OCI-LY7 (cell line): ENCODE data around the gene PPM1N. TPM values are rescaled to one million over a fixed set of nuclear protein-coding genes. Genes with fewer than 3 reads are reported as not detected.
A peak's percentile ranks its signal among the peaks of the same experiment; 100 is the strongest.

Source experiments
- BruUV-seq: library from RNA; stranded (reverse); fragments of 400-500 nt; replicated peaks from 2 replicates; lab custom pipeline; 2021; lab: Mats Ljungman, UMichigan
- CTCF ChIA-PET: fragments of 300-600 bp; sonication (Branson Sonifier 250); formaldehyde crosslinking; loops from one replicate; lab custom pipeline; 2022; ENCODE audit warnings: antibody characterized with exemption; ENCODE audit not compliant: unreplicated experiment; lab: Charles Lee
- POLR2A ChIA-PET: fragments of 300-600 bp; sonication (Branson Sonifier 250); formaldehyde crosslinking; loops from one replicate; lab custom pipeline; 2022; ENCODE audit warnings: antibody characterized with exemption; lab: Charles Lee
- DNase-seq: peaks from one replicate; pipeline ENCODE4 v3.0.0-alpha.2; 2015; ENCODE audit warnings: low spot score
- H2AFZ ChIP-seq: fragments of 200-600 bp; sonication (generic), shearing (Covaris generic); 2 replicates; pipeline ENCODE4 v1.6.1; 2014; ENCODE audit warnings: mild to moderate bottlenecking, antibody characterized with exemption, low read length, moderate library complexity
- H3K27ac ChIP-seq: fragments of 200-600 bp; sonication (generic); 2 replicates; pipeline ENCODE4 v1.5.1; 2014; ENCODE audit warnings: mixed run types, low read depth, mild to moderate bottlenecking, moderate library complexity, low read length, inconsistent platforms; ENCODE audit not compliant: poor library complexity, severe bottlenecking
- H3K36me3 ChIP-seq: fragments of 200-600 bp; sonication (generic); 2 replicates; pipeline ENCODE4 v1.6.1; 2014; ENCODE audit warnings: mild to moderate bottlenecking, antibody characterized with exemption, low read length, moderate library complexity, mixed read lengths; ENCODE audit not compliant: insufficient read depth
- H3K4me1 ChIP-seq: fragments of 200-600 bp; sonication (generic); 2 replicates; pipeline ENCODE4 v1.5.1; 2014; ENCODE audit warnings: mild to moderate bottlenecking, low read length; ENCODE audit not compliant: insufficient read depth, poor library complexity, severe bottlenecking
- H3K4me2 ChIP-seq: fragments of 200-600 bp; sonication (generic); 2 replicates; pipeline ENCODE4 v1.6.1; 2014; ENCODE audit warnings: mild to moderate bottlenecking, low read length
- H3K4me3 ChIP-seq: fragments of 200-600 bp; sonication (generic); 2 replicates; pipeline ENCODE4 v1.5.1; 2014; ENCODE audit warnings: mild to moderate bottlenecking, low read depth, low read length; ENCODE audit not compliant: poor library complexity, severe bottlenecking
- H3K79me2 ChIP-seq: fragments of 200-600 bp; sonication (generic); 2 replicates; pipeline ENCODE4 v1.6.1; 2016; ENCODE audit warnings: low read depth, mild to moderate bottlenecking, low read length, moderate library complexity, mixed read lengths; ENCODE audit not compliant: insufficient read depth
- H3K9me2 ChIP-seq: fragments of 200-600 bp; sonication (generic); 2 replicates; pipeline ENCODE4 v1.6.1; 2016; ENCODE audit warnings: mild to moderate bottlenecking, low read length, mixed read lengths; ENCODE audit not compliant: insufficient read depth
- H3K9me3 ChIP-seq: fragments of 200-600 bp; sonication (generic); 2 replicates; pipeline ENCODE4 v1.6.1; 2014; ENCODE audit warnings: mild to moderate bottlenecking, mixed run types, low read length, mixed read lengths
- H4K20me1 ChIP-seq: fragments of 200-600 bp; sonication (generic); 2 replicates; pipeline ENCODE4 v1.6.1; 2014; ENCODE audit warnings: mild to moderate bottlenecking, antibody characterized with exemption, low read length, moderate library complexity, mixed read lengths; ENCODE audit not compliant: insufficient read depth
- CTCF ChIP-seq: fragments of 200-600 bp; sonication (generic); conservative IDR thresholded peaks from 2 replicates; pipeline ENCODE4 v1.5.1; 2014; ENCODE audit warnings: mild to moderate bottlenecking, antibody characterized with exemption, low read length, moderate library complexity, mixed read lengths
- EZH2phosphoT487 ChIP-seq: fragments of 200-600 bp; sonication (generic); IDR thresholded peaks from 2 replicates; pipeline ENCODE4 v1.6.1; 2018; ENCODE audit warnings: low read depth, borderline replicate concordance, mild to moderate bottlenecking, mixed run types, antibody characterized with exemption, low read length, moderate library complexity, mixed read lengths
- intact Hi-C: fragments of 100-400 bp; cut with micrococcal nuclease; formaldehyde crosslinking; loops from one replicate; pipeline ENCODE4 v1.10.0; 2022; ENCODE audit not compliant: unreplicated experiment
- total RNA-seq, 2 experiments: library from RNA; depleted of rRNA in 1 of 2; stranded (reverse); fragments of >200 nt in 1 of 2; shearing (Covaris generic) in 1 of 2; gene quantifications; 2 replicates each; pipeline ENCODE4 v1.2.3, GENCODE V29; 2014 to 2022

PPM1N gene
- total RNA-seq, 2 experiments from 2014 or later, result 1.6 to 2.8 TPM

- H4K20me1 ChIP-seq, result peaks cover 15% of the 10 kb centered on the region
- no TSS peak for BruUV-seq
- H3K4me2 ChIP-seq, result no peak overlapping the region
- no peak overlapping the region for H2AFZ ChIP-seq
- H3K79me2 ChIP-seq, result peaks cover 18% of the 10 kb centered on the region
- H3K36me3 ChIP-seq, result no peaks in the 10 kb centered on the region
- CTCF ChIA-PET, result no interaction called here
- H3K9me2 ChIP-seq, result no peaks in the 10 kb centered on the region
- no peak for TF ChIP-seq CTCF
- no peak for TF ChIP-seq EZH2phosphoT487
- no peak overlapping the region for H3K27ac ChIP-seq
- H3K4me1 ChIP-seq, result peaks cover 39% of the 10 kb centered on the region
- POLR2A ChIA-PET, result no interaction called here
- DNase-seq, result no peak
- no peak overlapping the region for H3K4me3 ChIP-seq
- intact Hi-C loops, result no loop called here
- H3K9me3 ChIP-seq, result no peaks in the 10 kb centered on the region
Measured at GRCh38 chr19:45511074-45511473, 12.8 kb downstream of the PPM1N start.

- no peaks in the 10 kb centered on the region for H3K9me3 ChIP-seq
- H2AFZ ChIP-seq, result no peak overlapping the region
- TF ChIP-seq EZH2phosphoT487 (no peak), CTCF (no peak)
- H4K20me1 ChIP-seq, result peaks cover 15% of the 10 kb centered on the region
- intact Hi-C loops, result no loop called here
- H3K4me3 ChIP-seq, result no peak overlapping the region
- H3K4me1 ChIP-seq, result peaks cover 37% of the 10 kb centered on the region
- peaks cover 2% of the 10 kb centered on the region for H3K36me3 ChIP-seq
- H3K4me2 ChIP-seq, result no peak overlapping the region
- H3K79me2 ChIP-seq, result peaks cover 12% of the 10 kb centered on the region
- ChIA-PET CTCF (no interaction called here), POLR2A (interaction anchor here (1.2 kb wide), 1 partner anchor 71 kb away, joined by 3 read pairs; no protein-coding TSS in a partner anchor)
- H3K27ac ChIP-seq, result no peak overlapping the region
- no peaks in the 10 kb centered on the region for H3K9me2 ChIP-seq
- DNase-seq, result no peak
- BruUV-seq, result no TSS peak
Measured at GRCh38 chr19:45512881-45513483, 14.7 kb downstream of the PPM1N start.

- Histone ChIP-seq H3K4me2 (peak overlapping the region; percentile 70), H3K9me3 (no peaks in the 10 kb centered on the region), H3K9me2 (no peaks in the 10 kb centered on the region), H3K4me1 (peaks cover 27% of the 10 kb centered on the region), H4K20me1 (peaks cover 15% of the 10 kb centered on the region), H2AFZ (no peak overlapping the region), H3K4me3 (no peak overlapping the region), H3K79me2 (peaks cover 8% of the 10 kb centered on the region; the same call in 1 of the 2 replicates), H3K27ac (no peak overlapping the region), H3K36me3 (peaks cover 10% of the 10 kb centered on the region)
- intact Hi-C loops, result no loop called here
- ChIA-PET POLR2A (no interaction called here), CTCF (no interaction called here)
- BruUV-seq, result no TSS peak
- TF ChIP-seq EZH2phosphoT487 (no peak), CTCF (no peak)
- DNase-seq, result no peak
Measured at GRCh38 chr19:45514376-45515051, 16.3 kb downstream of the PPM1N start.
